Gastrocnemius medialis (tissue), 4 donors: ENCODE measurements around the gene SPG7. TPM values are rescaled to one million over a fixed set of nuclear protein-coding genes. Genes with fewer than 3 reads are reported as not detected.

Experiments used
- ATAC-seq, 2 donors: fragments of 150-250 bp; one replicate each; pipeline ENCODE4 v1.9.1; 2016
- DNase-seq, 2 donors: peaks; one replicate each; pipeline ENCODE4 v3.0.0-alpha.2; 2019
- H3K27ac ChIP-seq, 4 donors: fragments of 200-600 bp; sonication (generic); 1 replicate in 1 of 4; 2 replicates in 3 of 4; pipeline ENCODE4 v1.5.1; 2016 to 2018; ENCODE audit warnings: mild to moderate bottlenecking in 2 of 4, moderate library complexity in 1 of 4
- H3K27me3 ChIP-seq, 3 donors: fragments of 200-600 bp; sonication (generic) in 2 of 3; 1 replicate in 1 of 3; 2 replicates in 2 of 3; pipeline versions ENCODE4 v1.5.1 to v1.6.0; 2016 to 2019; ENCODE audit warnings: mild to moderate bottlenecking in 1 of 3, moderate library complexity in 1 of 3
- H3K36me3 ChIP-seq, 2 donors: fragments of 200-600 bp; sonication (generic) in 1 of 2; one replicate each; pipeline ENCODE4 v1.5.1; 2017 to 2018
- H3K4me1 ChIP-seq, 2 donors: fragments of 200-600 bp; sonication (generic) in 1 of 2; one replicate each; pipeline ENCODE4 v1.5.1; 2016 to 2017; ENCODE audit warnings: mild to moderate bottlenecking in 2 of 2
- H3K4me3 ChIP-seq, 4 donors: fragments of 200-600 bp; sonication (generic) in 3 of 4; 1 replicate in 1 of 4; 2 replicates in 3 of 4; pipeline ENCODE4 v1.5.1; 2016 to 2019; ENCODE audit warnings: mild to moderate bottlenecking in 2 of 4
- H3K9me3 ChIP-seq, 3 donors: fragments of 200-600 bp; sonication (generic) in 2 of 3; 1 replicate in 1 of 3; 2 replicates in 2 of 3; pipeline ENCODE4 v1.5.1; 2016 to 2019
- CTCF ChIP-seq, 5 experiments: fragments of 450-650 bp in 3 of 5; fragments of 200-600 bp in 2 of 5; sonication (generic) in 2 of 5; IDR thresholded peaks in 4 of 5; conservative IDR thresholded peaks in 1 of 5; 1 replicate in 4 of 5; 2 replicates in 1 of 5; pipeline ENCODE4 v1.5.1; 2016 to 2019; ENCODE audit warnings: antibody characterized with exemption in 5 of 5, mild to moderate bottlenecking in 3 of 5, moderate library complexity in 3 of 5
- POLR2A ChIP-seq, 2 donors: fragments of 450-650 bp; IDR thresholded peaks; one replicate each; pipeline ENCODE4 v1.6.1; 2017; ENCODE audit warnings: antibody characterized with exemption in 2 of 2, mild to moderate bottlenecking in 2 of 2, moderate library complexity in 2 of 2
- in situ Hi-C, 4 donors: fragments of 200-750 bp; cut with MboI; loops; one replicate each; pipeline versions ENCODE4 v1.15.0 to v1.8.0; 2017; ENCODE audit warnings: low sequenced_read_pairs in 4 of 4
- intact Hi-C: fragments of 100-400 bp; cut with DNase I; formaldehyde crosslinking; loops from one replicate; pipeline ENCODE4 v1.15.1; 2023; ENCODE audit warnings: low total_unique reads
- total RNA-seq, 4 donors: library from RNA; depleted of rRNA; stranded (reverse); fragments of >200 nt; gene quantifications; one replicate each; pipeline versions ENCODE4 v1.1.0 to v1.2.3, GENCODE V29; 2016

Gene SPG7
- total RNA-seq, 4 donors from 2014 or later = 67.7 to 117 (median 100.0) TPM

DNA sequence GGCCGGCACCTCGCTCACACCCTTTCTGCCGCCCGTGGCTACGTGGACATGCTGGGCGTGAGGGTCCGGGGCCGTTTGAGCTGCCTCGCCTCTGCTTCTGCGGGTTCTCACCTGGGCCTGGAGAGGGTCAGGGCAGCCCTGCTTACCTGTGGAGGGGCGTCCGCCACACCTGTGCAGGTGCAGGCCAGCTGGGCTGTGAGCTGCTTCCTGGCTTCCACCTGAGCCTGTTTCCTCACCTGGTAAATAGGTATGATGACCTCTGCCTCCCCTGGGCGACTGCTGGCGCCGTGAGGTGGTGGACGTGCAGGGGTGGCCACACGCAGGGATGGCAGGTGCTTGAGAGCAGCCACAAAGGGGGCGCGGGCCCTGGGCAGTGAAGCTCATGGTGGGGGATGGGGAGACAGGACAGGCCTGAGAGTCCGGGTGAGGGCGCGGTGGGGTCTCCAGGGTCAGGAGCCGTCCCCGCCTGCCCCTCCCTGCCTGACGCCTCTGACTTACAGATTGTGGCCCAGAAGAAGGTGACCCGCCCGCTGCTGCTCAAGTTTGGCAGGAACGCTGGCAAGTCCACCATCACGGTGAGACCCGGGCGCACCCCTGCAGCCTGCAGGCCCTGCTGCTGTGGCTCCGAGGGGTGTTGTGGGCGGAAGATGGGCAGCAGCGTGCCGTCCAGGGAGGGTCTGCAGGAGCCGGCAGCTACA lies 75.1 kb downstream of the SPG7 start:
- no peak overlapping the region for H3K27ac ChIP-seq
- H3K27me3 ChIP-seq = peaks cover 0 to 8% (median 0%) of the 10 kb centered on the region in 3 donors
- intact Hi-C loops = no loop called here
- in situ Hi-C loops = no loop called here
- ATAC-seq (no peak), DNase-seq (no peak)
- H3K36me3 ChIP-seq = no peaks in the 10 kb centered on the region
- TF ChIP-seq CTCF (IDR thresholded peaks at IDR 0.05 in 4 of 5, conservative IDR thresholded peaks at IDR 0.05 in 1 of 5) = no peak
- TF ChIP-seq POLR2A (IDR thresholded peaks at IDR 0.05) = no peak
- H3K4me1 ChIP-seq = no peaks in the 10 kb centered on the region
- no peaks in the 10 kb centered on the region for H3K9me3 ChIP-seq
- no peak overlapping the region for H3K4me3 ChIP-seq

GRCh38 chr16:89583895-89584644 lies 75.9 kb downstream of the SPG7 start:
- no peaks in the 10 kb centered on the region for H3K4me1 ChIP-seq

GRCh38 chr16:89584768-89585549 lies 76.8 kb downstream of the SPG7 start:
- no peak for ATAC-seq
- H3K27ac ChIP-seq = no peak overlapping the region
- in situ Hi-C loops = no loop called here

More at GRCh38 chr16:89583895-89584644, 75.9 kb downstream of the SPG7 start:
- DNase-seq (no peak), ATAC-seq (no peak)
- H3K36me3 ChIP-seq = no peaks in the 10 kb centered on the region
- no peaks in the 10 kb centered on the region for H3K9me3 ChIP-seq
- no peak overlapping the region for H3K4me3 ChIP-seq
- TF ChIP-seq CTCF (IDR thresholded peaks at IDR 0.05 in 4 of 5, conservative IDR thresholded peaks at IDR 0.05 in 1 of 5) (no peak), POLR2A (IDR thresholded peaks at IDR 0.05) (no peak)
- H3K27me3 ChIP-seq = peaks cover 0 to 4% (median 0%) of the 10 kb centered on the region in 3 donors
- no peak overlapping the region for H3K27ac ChIP-seq
- intact Hi-C loops (no loop called here), in situ Hi-C loops (no loop called here)

DNA sequence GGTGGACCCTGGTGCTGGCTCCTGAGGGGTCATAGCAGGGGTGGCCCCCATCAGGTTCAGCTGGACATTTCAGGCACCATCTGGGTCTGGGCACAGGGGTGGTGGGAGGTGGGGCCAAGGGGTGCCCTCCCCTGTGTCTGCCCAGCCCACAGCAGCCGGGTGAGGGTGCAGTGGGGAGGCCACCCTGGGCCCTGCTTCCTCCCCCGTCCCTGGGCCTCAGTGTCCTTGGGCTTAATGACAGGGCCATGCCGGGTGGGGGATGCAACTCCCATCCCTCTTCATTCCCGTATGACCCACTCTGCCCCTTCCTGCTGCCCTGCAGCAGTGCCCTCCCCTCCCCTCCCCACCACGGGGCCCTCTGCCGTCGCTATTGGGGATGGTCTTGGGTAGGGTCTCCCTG lies 78.0 kb downstream of the SPG7 start:
- TF ChIP-seq CTCF (IDR thresholded peaks at IDR 0.05 in 4 of 5, conservative IDR thresholded peaks at IDR 0.05 in 1 of 5) (no peak), POLR2A (IDR thresholded peaks at IDR 0.05) (no peak)
- Histone ChIP-seq H3K36me3 (no peaks in the 10 kb centered on the region), H3K4me1 (no peaks in the 10 kb centered on the region), H3K27ac (no peak overlapping the region), H3K27me3 (no peaks in the 10 kb centered on the region), H3K4me3 (no peak overlapping the region), H3K9me3 (no peaks in the 10 kb centered on the region)
- intact Hi-C loops (no loop called here), in situ Hi-C loops (no loop called here)
- ATAC-seq = no peak
- no peak for DNase-seq

More at GRCh38 chr16:89584768-89585549, 76.8 kb downstream of the SPG7 start:
- H3K9me3 ChIP-seq = no peaks in the 10 kb centered on the region
- H3K4me3 ChIP-seq = no peak overlapping the region
- TF ChIP-seq CTCF (IDR thresholded peaks at IDR 0.05 in 4 of 5, conservative IDR thresholded peaks at IDR 0.05 in 1 of 5) (no peak), POLR2A (IDR thresholded peaks at IDR 0.05) (no peak)
- intact Hi-C loops = no loop called here
- H3K36me3 ChIP-seq = no peaks in the 10 kb centered on the region
- H3K4me1 ChIP-seq = no peaks in the 10 kb centered on the region
- DNase-seq = no peak
- H3K27me3 ChIP-seq = no peaks in the 10 kb centered on the region
